ENCODE measurements around the gene CNFN.

GRCh38 chr19:42369433-42370067 is 20.5 kb downstream of the CNFN start:
- no peak for TF ChIP-seq EZH2phosphoT487 (IDR thresholded peaks at IDR 0.05; ENCODE audit: borderline replicate concordance, low read depth, low read length)
- TF ChIP-seq CTCF (conservative IDR thresholded peaks at IDR 0.05; ENCODE audit: low read length) = no peak
